Activated naive CD4-positive, alpha-beta T cell treated with anti-CD3 and anti-CD28 coated beads, Interleukin-2, amount 10 ng/mL, durations not matched to agents 7 days and 5 days (primary cell): Measurements from ENCODE around the gene USP11.
"Not testable (repeated sequence)": the region's sequence is repeated elsewhere in the genome, so short reads cannot be mapped to it uniquely, and the experiment has no call there.

ENCODE experiments used
- CTCF ChIA-PET: fragments of 350-600 bp; sonication (Branson Sonifier 250); formaldehyde crosslinking; loops from one replicate; lab custom pipeline; 2021; ENCODE audit warnings: antibody characterized with exemption; lab: Charles Lee
- DNase-seq: peaks from one replicate; pipeline ENCODE4 v3.0.0-alpha.2; 2020
- H3K27ac Mint-ChIP-seq: one replicate; pipeline ENCODE4 v1.8.0; 2021; ENCODE audit warnings: mild to moderate bottlenecking, moderate library complexity, mixed read lengths
- H3K27me3 Mint-ChIP-seq: one replicate; pipeline ENCODE4 v1.8.0; 2021; ENCODE audit warnings: mild to moderate bottlenecking, mixed read lengths
- H3K36me3 Mint-ChIP-seq: one replicate; pipeline ENCODE4 v1.8.0; 2021; ENCODE audit warnings: mixed read lengths
- H3K4me1 Mint-ChIP-seq: one replicate; pipeline ENCODE4 v1.8.0; 2021; ENCODE audit warnings: mixed read lengths
- H3K4me3 Mint-ChIP-seq: one replicate; pipeline ENCODE4 v1.8.0; 2021; ENCODE audit warnings: mild to moderate bottlenecking, moderate library complexity, mixed read lengths
- H3K9me3 Mint-ChIP-seq: one replicate; pipeline ENCODE4 v1.8.0; 2021; ENCODE audit warnings: mixed read lengths

USP11 gene

DNA sequence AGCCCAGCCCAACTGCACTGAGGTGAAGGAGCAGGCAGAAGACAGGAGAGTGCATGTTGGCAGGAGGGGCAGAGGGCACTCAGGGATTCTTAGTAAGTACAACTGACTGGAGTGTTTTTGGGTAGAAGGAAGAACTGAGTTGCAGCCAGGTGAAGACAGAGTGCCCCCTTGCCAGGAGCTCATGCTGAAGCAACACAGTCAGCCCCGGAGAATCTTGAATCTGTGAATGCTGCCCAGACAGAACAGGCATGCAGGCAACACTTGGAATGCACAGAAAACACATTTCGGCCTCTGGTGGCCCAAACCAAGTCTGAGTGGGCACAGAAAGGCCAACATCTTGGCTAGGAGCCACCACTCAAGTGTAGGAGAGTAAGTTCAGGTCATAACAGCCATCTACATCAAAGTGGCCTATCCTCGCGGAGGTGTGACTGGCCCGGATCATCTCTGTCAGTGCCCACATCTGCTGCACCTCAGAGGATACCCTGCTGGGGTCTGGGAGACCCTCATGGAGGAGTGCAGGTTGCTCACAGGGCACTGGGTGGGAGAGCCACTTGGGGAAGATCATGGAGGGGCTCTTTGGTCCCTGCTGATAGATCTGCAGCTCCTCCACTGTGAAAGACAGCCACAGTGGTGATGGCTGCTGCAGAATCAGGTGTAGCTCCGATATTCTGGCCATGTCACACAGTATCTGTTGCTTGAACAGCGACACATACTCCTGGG is 40.4 kb downstream of the USP11 start:
- Mint-ChIP-seq H3K27me3 (no peaks in the 10 kb centered on the region), H3K4me3 (no peak overlapping the region), H3K36me3 (no peaks in the 10 kb centered on the region), H3K4me1 (no peaks in the 10 kb centered on the region), H3K9me3 (no peaks in the 10 kb centered on the region), H3K27ac (no peak overlapping the region)
- CTCF ChIA-PET = no interaction called here
- DNase-seq = no peak

DNA sequence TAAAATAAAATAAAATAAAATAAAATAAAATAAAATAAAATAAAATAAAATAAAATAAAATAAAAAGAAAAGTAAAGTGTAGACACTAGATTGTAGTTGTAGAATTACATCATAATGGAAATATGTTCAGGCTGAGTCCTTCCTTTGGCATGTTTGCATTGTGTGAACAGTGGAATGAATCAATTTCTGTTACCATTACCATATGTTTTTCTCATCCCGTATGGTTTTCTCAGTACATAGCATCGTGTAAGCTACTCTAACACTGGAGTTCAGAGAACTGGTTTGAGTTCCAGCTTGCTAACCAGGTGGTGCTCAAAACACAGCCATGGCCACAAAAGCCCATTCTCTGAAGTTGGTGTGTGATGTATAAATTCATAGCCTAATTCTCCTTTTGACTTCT is 45.9 kb downstream of the USP11 start:
- H3K9me3 Mint-ChIP-seq = no peaks in the 10 kb centered on the region
- no peaks in the 10 kb centered on the region for H3K27me3 Mint-ChIP-seq
- CTCF ChIA-PET = no interaction called here
- H3K27ac Mint-ChIP-seq = no peak overlapping the region
- H3K4me3 Mint-ChIP-seq = no peak overlapping the region
- no peak for DNase-seq
- no peaks in the 10 kb centered on the region for H3K36me3 Mint-ChIP-seq
- no peaks in the 10 kb centered on the region for H3K4me1 Mint-ChIP-seq

GRCh38 chrX:47283015-47283771 is 50.4 kb downstream of the USP11 start:
- H3K4me3 Mint-ChIP-seq = no peak overlapping the region

GRCh38 chrX:47284616-47285015 is 51.8 kb downstream of the USP11 start:
- not testable (repeated sequence) for H3K27ac Mint-ChIP-seq, H3K36me3 Mint-ChIP-seq, H3K4me1 Mint-ChIP-seq, H3K4me3 Mint-ChIP-seq, H3K9me3 Mint-ChIP-seq, H3K27me3 Mint-ChIP-seq, DNase-seq
- CTCF ChIA-PET = interaction anchor here (1.3 kb wide), 1 partner anchor 25 kb away, joined by 3 read pairs; no protein-coding TSS in a partner anchor

More at GRCh38 chrX:47283015-47283771, 50.4 kb downstream of the USP11 start:
- no peaks in the 10 kb centered on the region for H3K9me3 Mint-ChIP-seq
- H3K27me3 Mint-ChIP-seq = no peaks in the 10 kb centered on the region
- CTCF ChIA-PET = interaction anchor here (0.7 kb wide), 1 partner anchor 17 kb away, joined by 3 read pairs; no protein-coding TSS in a partner anchor
- H3K36me3 Mint-ChIP-seq = no peaks in the 10 kb centered on the region
- no peak for DNase-seq
- H3K4me1 Mint-ChIP-seq = no peaks in the 10 kb centered on the region
- H3K27ac Mint-ChIP-seq = no peak overlapping the region

- CTCF ChIA-PET = no interaction called here
- H3K27ac Mint-ChIP-seq = no peak overlapping the region
- no peaks in the 10 kb centered on the region for H3K36me3 Mint-ChIP-seq
These were observed 53.1 kb downstream of the USP11 start for GRCh38 chrX:47285836-47286320.

GRCh38 chrX:47293106-47293505 is 60.3 kb downstream of the USP11 start:
- Mint-ChIP-seq H3K27ac (no peak overlapping the region), H3K4me1 (no peaks in the 10 kb centered on the region), H3K4me3 (no peak overlapping the region), H3K27me3 (peaks cover 11% of the 10 kb centered on the region), H3K9me3 (no peaks in the 10 kb centered on the region), H3K36me3 (no peaks in the 10 kb centered on the region)
- no peak for DNase-seq
- CTCF ChIA-PET = no interaction called here

More at GRCh38 chrX:47285836-47286320, 53.1 kb downstream of the USP11 start:
- Mint-ChIP-seq H3K9me3 (no peaks in the 10 kb centered on the region), H3K4me3 (no peak overlapping the region), H3K4me1 (no peaks in the 10 kb centered on the region), H3K27me3 (no peaks in the 10 kb centered on the region)
- DNase-seq = no peak

GRCh38 chrX:47296766-47297365 is 64.1 kb downstream of the USP11 start:
- no peaks in the 10 kb centered on the region for H3K4me1 Mint-ChIP-seq

DNA sequence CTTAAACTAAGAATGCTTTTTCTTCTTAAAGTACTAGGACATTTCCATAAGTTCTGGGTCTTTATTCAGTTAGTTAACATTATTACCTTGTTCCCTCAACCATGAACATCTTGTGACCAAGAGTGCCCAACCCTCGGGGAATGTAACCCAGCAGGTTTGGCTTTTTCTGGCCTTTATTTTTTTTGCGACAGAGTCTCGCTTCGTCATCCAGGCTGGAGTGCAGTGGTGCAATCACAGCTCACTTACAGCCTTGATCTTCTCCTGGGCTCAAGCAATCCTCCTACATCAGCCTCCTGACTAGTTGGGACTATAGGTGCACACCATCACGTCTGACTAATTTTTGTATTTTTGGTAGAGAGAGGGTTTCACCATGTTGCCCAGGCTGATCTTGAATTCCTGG is 65.1 kb downstream of the USP11 start:
- no peak for DNase-seq
- H3K36me3 Mint-ChIP-seq = no peaks in the 10 kb centered on the region
- CTCF ChIA-PET = no interaction called here
- H3K9me3 Mint-ChIP-seq = no peaks in the 10 kb centered on the region
- no peaks in the 10 kb centered on the region for H3K4me1 Mint-ChIP-seq
- no peak overlapping the region for H3K27ac Mint-ChIP-seq
- peaks cover 2% of the 10 kb centered on the region for H3K27me3 Mint-ChIP-seq
- H3K4me3 Mint-ChIP-seq = no peak overlapping the region

More at GRCh38 chrX:47296766-47297365, 64.1 kb downstream of the USP11 start:
- H3K27ac Mint-ChIP-seq = no peak overlapping the region
- no peaks in the 10 kb centered on the region for H3K9me3 Mint-ChIP-seq
- no peak for DNase-seq
- CTCF ChIA-PET = interaction anchor here (0.8 kb wide), 1 partner anchor 22 kb away, joined by 3 read pairs; no protein-coding TSS in a partner anchor
- peaks cover 4% of the 10 kb centered on the region for H3K27me3 Mint-ChIP-seq
- no peak overlapping the region for H3K4me3 Mint-ChIP-seq
- no peaks in the 10 kb centered on the region for H3K36me3 Mint-ChIP-seq
